Peyer's patch (tissue), 4 donors: ENCODE data around the gene NPPA. TPM values are rescaled to one million over a fixed set of nuclear protein-coding genes. Genes with fewer than 3 reads are reported as not detected.
A peak's percentile ranks its signal among the peaks of the same experiment; 100 is the strongest.

Source experiments
- DNase-seq, 3 donors: peaks; one replicate each; pipeline ENCODE4 v3.0.0-alpha.2; 2017 to 2019
- H3K27ac ChIP-seq, 4 donors: fragments of 200-600 bp; sonication (generic); one replicate each; pipeline ENCODE4 v1.5.1; 2016 to 2019
- H3K27me3 ChIP-seq, 2 donors: fragments of 200-600 bp; sonication (generic); one replicate each; pipeline ENCODE4 v1.5.1; 2019
- H3K36me3 ChIP-seq, 3 donors: fragments of 200-600 bp; sonication (generic); one replicate each; pipeline ENCODE4 v1.5.1; 2016 to 2019
- H3K4me1 ChIP-seq, 4 donors: fragments of 200-600 bp; sonication (generic); one replicate each; pipeline ENCODE4 v1.5.1; 2016 to 2019
- H3K4me3 ChIP-seq, 4 donors: fragments of 200-600 bp; sonication (generic); 1 replicate in 3 of 4; 2 replicates in 1 of 4; pipeline ENCODE4 v1.5.1; 2016 to 2019; ENCODE audit warnings: mild to moderate bottlenecking in 1 of 4
- H3K9me3 ChIP-seq, 4 donors: fragments of 200-600 bp; sonication (generic); one replicate each; pipeline ENCODE4 v1.5.1; 2016 to 2019; ENCODE audit warnings: mild to moderate bottlenecking in 1 of 4
- CTCF ChIP-seq, 6 experiments: fragments of 450-650 bp in 4 of 6; fragments of 200-600 bp in 2 of 6; sonication (generic) in 1 of 6; IDR thresholded peaks; one replicate each; pipeline ENCODE4 v1.5.1; 2017 to 2019; ENCODE audit warnings: antibody characterized with exemption in 6 of 6, mild to moderate bottlenecking in 3 of 6, moderate library complexity in 1 of 6
- POLR2A ChIP-seq, 2 donors: fragments of 450-650 bp; IDR thresholded peaks; one replicate each; pipeline ENCODE4 v1.5.1; 2017; ENCODE audit warnings: antibody characterized with exemption in 2 of 2, mild to moderate bottlenecking in 2 of 2, moderate library complexity in 2 of 2
- total RNA-seq, 4 donors: library from RNA; depleted of rRNA; stranded (reverse); fragments of >200 nt; gene quantifications; one replicate each; pipeline ENCODE4 v1.1.0, GENCODE V29; 2016

The NPPA gene
- total RNA-seq, 4 donors from 2014 or later, result not detected

- H3K27me3 ChIP-seq, result no peaks in the 10 kb centered on the region
- peaks cover 0 to 8% (median 0%) of the 10 kb centered on the region in 4 donors for H3K4me1 ChIP-seq
- H3K36me3 ChIP-seq, result peaks cover 0 to 96% (median 3%) of the 10 kb centered on the region in 3 donors
- no peak overlapping the region for H3K4me3 ChIP-seq
- no peak overlapping the region for H3K27ac ChIP-seq
- peak; percentile 67 to 95 (median 92) for TF ChIP-seq CTCF (IDR thresholded peaks at IDR 0.05)
- TF ChIP-seq POLR2A (IDR thresholded peaks at IDR 0.05), result no peak
- H3K9me3 ChIP-seq, result no peaks in the 10 kb centered on the region
- DNase-seq, result peak; percentile 65 to 82 (median 81)
Observed at GRCh38 chr1:11838349-11839272, 9.0 kb downstream of the NPPA start.

GRCh38 chr1:11837767-11838348, 9.7 kb downstream of the NPPA start:
- Histone ChIP-seq H3K27me3 (no peaks in the 10 kb centered on the region), H3K9me3 (no peaks in the 10 kb centered on the region), H3K4me3 (no peak overlapping the region), H3K4me1 (peaks cover 0 to 8% (median 0%) of the 10 kb centered on the region in 4 donors), H3K36me3 (peaks cover 0 to 98% (median 3%) of the 10 kb centered on the region in 3 donors), H3K27ac (no peak overlapping the region)
- TF ChIP-seq CTCF (IDR thresholded peaks at IDR 0.05) (no peak), POLR2A (IDR thresholded peaks at IDR 0.05) (no peak)
- DNase-seq, result no peak

GRCh38 chr1:11836955-11837766, 10.4 kb downstream of the NPPA start:
- Histone ChIP-seq H3K36me3 (peaks cover 0 to 98% (median 3%) of the 10 kb centered on the region in 3 donors), H3K27me3 (no peaks in the 10 kb centered on the region), H3K9me3 (no peaks in the 10 kb centered on the region), H3K27ac (no peak overlapping the region), H3K4me3 (no peak overlapping the region), H3K4me1 (peaks cover 0 to 2% (median 0%) of the 10 kb centered on the region in 4 donors)
- TF ChIP-seq CTCF (IDR thresholded peaks at IDR 0.05), result no peak
- DNase-seq, result no peak

GRCh38 chr1:11835441-11836225, 11.9 kb downstream of the NPPA start:
- Histone ChIP-seq H3K4me3 (no peak overlapping the region), H3K9me3 (no peaks in the 10 kb centered on the region), H3K36me3 (peaks cover 0 to 98% (median 3%) of the 10 kb centered on the region in 3 donors), H3K27ac (no peak overlapping the region), H3K27me3 (no peaks in the 10 kb centered on the region), H3K4me1 (no peaks in the 10 kb centered on the region)
- no peak for DNase-seq
- no peak for TF ChIP-seq CTCF (IDR thresholded peaks at IDR 0.05)
- TF ChIP-seq POLR2A (IDR thresholded peaks at IDR 0.05), result no peak

GRCh38 chr1:11833900-11834299, 13.7 kb downstream of the NPPA start:
- Histone ChIP-seq H3K4me1 (no peaks in the 10 kb centered on the region), H3K27ac (no peak overlapping the region), H3K27me3 (no peaks in the 10 kb centered on the region), H3K36me3 (peaks cover 0 to 97% (median 3%) of the 10 kb centered on the region in 3 donors), H3K9me3 (no peaks in the 10 kb centered on the region), H3K4me3 (no peak overlapping the region)
- TF ChIP-seq CTCF (IDR thresholded peaks at IDR 0.05), result no peak
- DNase-seq, result no peak
